HG02588 (cell line): ENCODE results near the gene STK32C.

Source experiments
- ATAC-seq: cut with Tn5 transposase; IDR thresholded peaks from one replicate; pipeline ENCODE4 v1.9.1; 2021; ENCODE audit warnings: mild to moderate bottlenecking, moderate library complexity; ENCODE audit not compliant: unreplicated experiment

The STK32C gene

GRCh38 chr10:132174237-132174636, 133.5 kb downstream of the STK32C start:
- no peak for ATAC-seq

GRCh38 chr10:132173185-132173584, 134.6 kb downstream of the STK32C start:
- no peak for ATAC-seq

GRCh38 chr10:132172091-132173066, 135.4 kb downstream of the STK32C start:
- no peak for ATAC-seq

- no peak for ATAC-seq
Observed at GRCh38 chr10:132170561-132171361, 137.0 kb downstream of the STK32C start.

- ATAC-seq, result no peak
Observed at GRCh38 chr10:132169766-132170560, 137.8 kb downstream of the STK32C start.

GRCh38 chr10:132169031-132169765, 138.6 kb downstream of the STK32C start:
- no peak for ATAC-seq

GRCh38 chr10:132168571-132169030, 139.1 kb downstream of the STK32C start:
- no peak for ATAC-seq

- no peak for ATAC-seq
Observed at GRCh38 chr10:132167976-132168375, 139.8 kb downstream of the STK32C start.

- ATAC-seq, result no peak
Observed at GRCh38 chr10:132167041-132167674, 140.6 kb downstream of the STK32C start.

- no peak for ATAC-seq
Observed at GRCh38 chr10:132166216-132166950, 141.4 kb downstream of the STK32C start.

- no peak for ATAC-seq
Observed at GRCh38 chr10:132165416-132165980, 142.3 kb downstream of the STK32C start.

- no peak for ATAC-seq
Observed at GRCh38 chr10:132164761-132165278, 142.9 kb downstream of the STK32C start.

GRCh38 chr10:132163826-132164515, 143.8 kb downstream of the STK32C start:
- no peak for ATAC-seq

GRCh38 chr10:132163278-132163765, 144.4 kb downstream of the STK32C start:
- no peak for ATAC-seq

- no peak for ATAC-seq
Observed at GRCh38 chr10:132162590-132163277, 145.0 kb downstream of the STK32C start.

- ATAC-seq, result no peak
Observed at GRCh38 chr10:132162021-132162531, 145.7 kb downstream of the STK32C start.
